Activated CD8-positive, alpha-beta memory T cell treated with anti-CD3 and anti-CD28 coated beads, Interleukin-2, amount 10 ng/mL, durations not matched to agents 7 days and 5 days (primary cell): Measurements from ENCODE around the gene GCLM. TPM values are rescaled to one million over a fixed set of nuclear protein-coding genes. Genes with fewer than 3 reads are reported as not detected.

Source experiments
- ATAC-seq: fragments of 150-1000 bp; cut with Tn5 transposase; one replicate; pipeline ENCODE4 v1.10.0; 2021; ENCODE audit warnings: moderate library complexity
- CTCF ChIA-PET: fragments of 350-600 bp; sonication (Branson Sonifier 250); formaldehyde crosslinking; loops from one replicate; lab custom pipeline; 2021; ENCODE audit warnings: antibody characterized with exemption; lab: Charles Lee
- DNase-seq: peaks from one replicate; pipeline ENCODE4 v3.0.0-alpha.2; 2020
- H3K27ac Mint-ChIP-seq: one replicate; pipeline ENCODE4 v1.8.0; 2021; ENCODE audit warnings: mild to moderate bottlenecking, mixed read lengths
- H3K27me3 Mint-ChIP-seq: one replicate; pipeline ENCODE4 v1.8.0; 2021; ENCODE audit warnings: mixed read lengths
- H3K36me3 Mint-ChIP-seq: one replicate; pipeline ENCODE4 v1.8.0; 2021; ENCODE audit warnings: mild to moderate bottlenecking, mixed read lengths
- H3K4me1 Mint-ChIP-seq: one replicate; pipeline ENCODE4 v1.8.0; 2021; ENCODE audit warnings: mixed read lengths
- H3K4me3 Mint-ChIP-seq: one replicate; pipeline ENCODE4 v1.8.0; 2021; ENCODE audit warnings: mild to moderate bottlenecking, moderate library complexity, mixed read lengths
- H3K9me3 Mint-ChIP-seq: one replicate; pipeline ENCODE4 v1.8.0; 2022; ENCODE audit warnings: low read depth, mixed read lengths
- total RNA-seq, 2 experiments: library from RNA; stranded (reverse); gene quantifications; one replicate each; pipeline ENCODE4 v1.2.3, GENCODE V29; 2021

Gene GCLM
- total RNA-seq, 2 experiments from 2014 or later, result 24.3 to 25.7 TPM

GRCh38 chr1:93908394-93909145, 660 bp downstream of the GCLM start:
- Mint-ChIP-seq H3K4me3 (peak overlapping the region; percentile 88), H3K27me3 (peaks cover 9% of the 10 kb centered on the region), H3K4me1 (peaks cover 42% of the 10 kb centered on the region), H3K9me3 (peaks cover 2% of the 10 kb centered on the region), H3K36me3 (peaks cover 9% of the 10 kb centered on the region), H3K27ac (peak overlapping the region; percentile 85)
- DNase-seq (peak; percentile 72), ATAC-seq (peak; percentile 45)
- CTCF ChIA-PET, result interaction anchor here (0.7 to 2.7 kb wide), 8 partner anchors 11 to 564 kb away, joined by 3 to 15 read pairs (median 4); partner anchors contain the start of gene DNTTIP2

GRCh38 chr1:93907718-93908117, 1.5 kb downstream of the GCLM start:
- DNase-seq (no peak), ATAC-seq (no peak)
- H3K27me3 Mint-ChIP-seq, result peaks cover 4% of the 10 kb centered on the region

GRCh38 chr1:93906480-93906879, 2.8 kb downstream of the GCLM start:
- Mint-ChIP-seq H3K4me3 (peak overlapping the region; percentile 8), H3K9me3 (peaks cover 2% of the 10 kb centered on the region), H3K36me3 (peaks cover 15% of the 10 kb centered on the region), H3K27me3 (no peaks in the 10 kb centered on the region), H3K4me1 (peaks cover 46% of the 10 kb centered on the region), H3K27ac (peak overlapping the region; percentile 9)
- CTCF ChIA-PET, result no interaction called here
- DNase-seq (no peak), ATAC-seq (no peak)

More at GRCh38 chr1:93907718-93908117, 1.5 kb downstream of the GCLM start:
- CTCF ChIA-PET, result interaction anchor here (0.8 to 1.2 kb wide), 3 partner anchors 24 to 62 kb away, joined by 3 to 7 read pairs (median 3); partner anchors contain the start of gene DNTTIP2
- Mint-ChIP-seq H3K4me3 (peak overlapping the region; percentile 68), H3K9me3 (peaks cover 2% of the 10 kb centered on the region), H3K36me3 (peaks cover 9% of the 10 kb centered on the region), H3K4me1 (peaks cover 42% of the 10 kb centered on the region), H3K27ac (peak overlapping the region; percentile 79)

GRCh38 chr1:93905734-93906133, 3.5 kb downstream of the GCLM start:
- Mint-ChIP-seq H3K36me3 (peaks cover 19% of the 10 kb centered on the region), H3K27me3 (no peaks in the 10 kb centered on the region), H3K4me3 (no peak overlapping the region), H3K27ac (no peak overlapping the region), H3K4me1 (peaks cover 48% of the 10 kb centered on the region), H3K9me3 (peaks cover 2% of the 10 kb centered on the region)
- CTCF ChIA-PET, result no interaction called here
- ATAC-seq (no peak), DNase-seq (no peak)

- H3K27ac Mint-ChIP-seq, result peak overlapping the region; percentile 84
Observed at GRCh38 chr1:93905051-93905450, 4.2 kb downstream of the GCLM start.

GRCh38 chr1:93904228-93904627, 5.0 kb downstream of the GCLM start:
- H3K4me3 Mint-ChIP-seq, result peak overlapping the region; percentile 35
- no peak for ATAC-seq
- no peaks in the 10 kb centered on the region for H3K27me3 Mint-ChIP-seq
- DNase-seq, result no peak
- peaks cover 28% of the 10 kb centered on the region for H3K36me3 Mint-ChIP-seq
- CTCF ChIA-PET, result interaction anchor here (1.5 kb wide), 1 partner anchor 21 kb away, joined by 3 read pairs; no protein-coding TSS in a partner anchor
- H3K27ac Mint-ChIP-seq, result peak overlapping the region; percentile 84
- H3K4me1 Mint-ChIP-seq, result peaks cover 50% of the 10 kb centered on the region
- no peaks in the 10 kb centered on the region for H3K9me3 Mint-ChIP-seq

More at GRCh38 chr1:93905051-93905450, 4.2 kb downstream of the GCLM start:
- Mint-ChIP-seq H3K4me1 (peaks cover 49% of the 10 kb centered on the region), H3K27me3 (no peaks in the 10 kb centered on the region), H3K36me3 (peaks cover 22% of the 10 kb centered on the region), H3K4me3 (no peak overlapping the region), H3K9me3 (peaks cover under 1% of the 10 kb centered on the region)
- ATAC-seq, result no peak
- CTCF ChIA-PET, result interaction anchor here (1.5 kb wide), 1 partner anchor 22 kb away, joined by 3 read pairs; no protein-coding TSS in a partner anchor
- DNase-seq, result no peak

- Mint-ChIP-seq H3K9me3 (no peaks in the 10 kb centered on the region), H3K27ac (no peak overlapping the region), H3K4me1 (peaks cover 35% of the 10 kb centered on the region), H3K36me3 (peaks cover 35% of the 10 kb centered on the region), H3K27me3 (no peaks in the 10 kb centered on the region), H3K4me3 (no peak overlapping the region)
- ATAC-seq (no peak), DNase-seq (no peak)
- CTCF ChIA-PET, result no interaction called here
Observed at GRCh38 chr1:93900723-93901504, 8.3 kb downstream of the GCLM start.

- H3K4me1 Mint-ChIP-seq, result peaks cover 27% of the 10 kb centered on the region
- no peak overlapping the region for H3K27ac Mint-ChIP-seq
- no peaks in the 10 kb centered on the region for H3K27me3 Mint-ChIP-seq
- H3K9me3 Mint-ChIP-seq, result no peaks in the 10 kb centered on the region
- peaks cover 37% of the 10 kb centered on the region for H3K36me3 Mint-ChIP-seq
- H3K4me3 Mint-ChIP-seq, result no peak overlapping the region
- DNase-seq (no peak), ATAC-seq (no peak)
- CTCF ChIA-PET, result no interaction called here
Observed at GRCh38 chr1:93899543-93900207, 9.6 kb downstream of the GCLM start.

- no peaks in the 10 kb centered on the region for H3K4me1 Mint-ChIP-seq
- no peak overlapping the region for H3K4me3 Mint-ChIP-seq
- CTCF ChIA-PET, result interaction anchor here (1.2 kb wide), 1 partner anchor 20 kb away, joined by 4 read pairs; the partner anchor contains the start of gene GCLM
Observed at GRCh38 chr1:93888900-93889299, 20.3 kb downstream of the GCLM start.

GRCh38 chr1:93882269-93882668, 27.0 kb downstream of the GCLM start:
- ATAC-seq (no peak), DNase-seq (no peak)
- H3K4me3 Mint-ChIP-seq, result no peak overlapping the region
- CTCF ChIA-PET, result no interaction called here
- peaks cover 14% of the 10 kb centered on the region for H3K36me3 Mint-ChIP-seq
- H3K27ac Mint-ChIP-seq, result no peak overlapping the region
- no peaks in the 10 kb centered on the region for H3K27me3 Mint-ChIP-seq
- H3K4me1 Mint-ChIP-seq, result peaks cover 17% of the 10 kb centered on the region
- no peaks in the 10 kb centered on the region for H3K9me3 Mint-ChIP-seq

More at GRCh38 chr1:93888900-93889299, 20.3 kb downstream of the GCLM start:
- no peak for ATAC-seq
- Mint-ChIP-seq H3K27me3 (no peaks in the 10 kb centered on the region), H3K36me3 (peaks cover 16% of the 10 kb centered on the region), H3K27ac (no peak overlapping the region), H3K9me3 (no peaks in the 10 kb centered on the region)
- DNase-seq, result no peak

- CTCF ChIA-PET, result no interaction called here
- H3K4me3 Mint-ChIP-seq, result no peak overlapping the region
- no peaks in the 10 kb centered on the region for H3K9me3 Mint-ChIP-seq
- DNase-seq (no peak), ATAC-seq (no peak)
- no peaks in the 10 kb centered on the region for H3K27me3 Mint-ChIP-seq
- H3K4me1 Mint-ChIP-seq, result peaks cover 29% of the 10 kb centered on the region
- no peak overlapping the region for H3K27ac Mint-ChIP-seq
- H3K36me3 Mint-ChIP-seq, result peaks cover 25% of the 10 kb centered on the region
Observed at GRCh38 chr1:93880731-93881130, 28.5 kb downstream of the GCLM start.

GRCh38 chr1:93878889-93879586, 30.2 kb downstream of the GCLM start, which contains the start of gene DNTTIP2:
TSS of gene DNTTIP2 (minus strand) at chr1:93879206. CDS start at chr1:93879148, 58 bp downstream.
- ATAC-seq (peak; percentile 88), DNase-seq (peak; percentile 96)
- Mint-ChIP-seq H3K27ac (peak within 1 kb of the TSS; percentile 96), H3K4me3 (peak within 1 kb of the TSS; percentile 88), H3K9me3 (no peaks in the 10 kb centered on the region), H3K4me1 (peaks cover 39% of the 10 kb centered on the region), H3K36me3 (peaks cover 37% of the 10 kb centered on the region), H3K27me3 (no peaks in the 10 kb centered on the region)
- CTCF ChIA-PET, result interaction anchor here (0.8 to 3.8 kb wide), 6 partner anchors 18 to 250 kb away, joined by 3 to 15 read pairs (median 4); partner anchors contain the start of gene GCLM
